ENCODE results near the gene CRYBG3.

Gene CRYBG3

GRCh38 chr3:97942801-97943546, 121.2 kb downstream of the CRYBG3 start:
- no peak for TF ChIP-seq CTCF (IDR thresholded peaks at IDR 0.05; ENCODE audit: insufficient read depth, low read depth, low read length, missing control alignments)
- no peak for DNase-seq (ENCODE audit: low read depth)

GRCh38 chr3:97948351-97949109, 126.7 kb downstream of the CRYBG3 start:
- TF ChIP-seq CTCF (IDR thresholded peaks at IDR 0.05; ENCODE audit: insufficient read depth, low read depth, low read length, missing control alignments) = no peak
- no peak overlapping the region for H3K4me3 ChIP-seq (ENCODE audit: low read depth, low read length)
- no peak for DNase-seq (ENCODE audit: low read depth)

More at GRCh38 chr3:97942801-97943546, 121.2 kb downstream of the CRYBG3 start:
- no peak overlapping the region for H3K4me3 ChIP-seq (ENCODE audit: low read depth, low read length)

- no peak overlapping the region for H3K4me3 ChIP-seq (ENCODE audit: low read depth, low read length)
- TF ChIP-seq CTCF (IDR thresholded peaks at IDR 0.05; ENCODE audit: insufficient read depth, low read depth, low read length, missing control alignments) = no peak
These were observed 127.3 kb downstream of the CRYBG3 start for GRCh38 chr3:97949110-97949485.

GRCh38 chr3:97949743-97950142, 127.9 kb downstream of the CRYBG3 start:
- no peak overlapping the region for H3K4me3 ChIP-seq (ENCODE audit: low read depth, low read length)
- no peak for DNase-seq (ENCODE audit: low read depth)
- no peak for TF ChIP-seq CTCF (IDR thresholded peaks at IDR 0.05; ENCODE audit: insufficient read depth, low read depth, low read length, missing control alignments)

More at GRCh38 chr3:97949110-97949485, 127.3 kb downstream of the CRYBG3 start:
- DNase-seq (ENCODE audit: low read depth) = no peak

- no peak overlapping the region for H3K4me3 ChIP-seq (ENCODE audit: low read depth, low read length)
- TF ChIP-seq CTCF (IDR thresholded peaks at IDR 0.05; ENCODE audit: insufficient read depth, low read depth, low read length, missing control alignments) = no peak
- no peak for DNase-seq (ENCODE audit: low read depth)
These were observed 128.5 kb downstream of the CRYBG3 start for GRCh38 chr3:97950360-97950759.

- H3K4me3 ChIP-seq (ENCODE audit: low read depth, low read length) = no peak overlapping the region
- no peak for TF ChIP-seq CTCF (IDR thresholded peaks at IDR 0.05; ENCODE audit: insufficient read depth, low read depth, low read length, missing control alignments)
- DNase-seq (ENCODE audit: low read depth) = no peak
These were observed 130.5 kb downstream of the CRYBG3 start for GRCh38 chr3:97952280-97952679.
